Mesenchymal stem cell (in vitro differentiated cells and primary cell): ENCODE measurements around the gene C1orf35.

Experiments used
- DNase-seq: peaks from one replicate; pipeline ENCODE4 v3.0.0-alpha.2; 2013
- H2AFZ ChIP-seq: one replicate; pipeline ENCODE4 v1.6.1; 2013; ENCODE audit warnings: low read depth, mild to moderate bottlenecking, control low read depth, inconsistent platforms, low read length, moderate library complexity
- H2AK5ac ChIP-seq: 2 replicates; pipeline ENCODE4 v1.6.1; 2013; ENCODE audit warnings: low read length, moderate library complexity, mild to moderate bottlenecking, inconsistent platforms; ENCODE audit not compliant: severe bottlenecking
- H2BK120ac ChIP-seq: one replicate; pipeline ENCODE4 v1.6.1; 2013; ENCODE audit warnings: low read depth, mild to moderate bottlenecking, inconsistent platforms, low read length, moderate library complexity
- H2BK12ac ChIP-seq, 2 experiments: one replicate each; pipeline ENCODE4 v1.6.1; 2013; ENCODE audit warnings: inconsistent platforms in 2 of 2, low read length in 2 of 2, mild to moderate bottlenecking in 2 of 2, moderate library complexity in 2 of 2, control low read depth in 1 of 2
- H2BK15ac ChIP-seq: one replicate; pipeline ENCODE4 v1.6.1; 2013; ENCODE audit warnings: mild to moderate bottlenecking, low read depth, inconsistent platforms; ENCODE audit not compliant: poor library complexity, severe bottlenecking
- H2BK5ac ChIP-seq: 2 replicates; pipeline ENCODE4 v1.6.1; 2013; ENCODE audit warnings: low read depth, mild to moderate bottlenecking, low read length, control low read depth, inconsistent platforms; ENCODE audit not compliant: poor library complexity, severe bottlenecking
- H3K14ac ChIP-seq, 2 experiments: one replicate each; pipeline ENCODE4 v1.6.1; 2013; ENCODE audit warnings: inconsistent platforms in 2 of 2, low read length in 2 of 2, control low read depth in 1 of 2, mild to moderate bottlenecking in 1 of 2, moderate library complexity in 1 of 2
- H3K18ac ChIP-seq, 2 experiments: one replicate each; pipeline ENCODE4 v1.6.1; 2013; ENCODE audit warnings: inconsistent platforms in 2 of 2, low read length in 2 of 2, control low read depth in 1 of 2, low read depth in 1 of 2, mild to moderate bottlenecking in 1 of 2
- H3K23ac ChIP-seq, 2 experiments: one replicate each; pipeline ENCODE4 v1.6.1; 2013; ENCODE audit warnings: inconsistent platforms in 2 of 2, low read length in 2 of 2, mild to moderate bottlenecking in 2 of 2, moderate library complexity in 2 of 2, control low read depth in 1 of 2
- H3K27ac ChIP-seq: 2 replicates; pipeline ENCODE4 v1.5.1; 2013; ENCODE audit warnings: mild to moderate bottlenecking, moderate library complexity, low read length, control low read depth, inconsistent platforms; ENCODE audit not compliant: poor library complexity, severe bottlenecking
- H3K27me3 ChIP-seq, 2 experiments: 2 replicates each; pipeline versions ENCODE4 v1.6.1 to v1.7.0; 2013; ENCODE audit warnings: low read length in 2 of 2, mild to moderate bottlenecking in 2 of 2, moderate library complexity in 2 of 2, control low read depth in 1 of 2, inconsistent platforms in 1 of 2; ENCODE audit not compliant: control insufficient read depth in 1 of 2, insufficient read depth in 1 of 2
- H3K36me3 ChIP-seq, 2 experiments: 2 replicates each; pipeline versions ENCODE4 v1.6.1 to v1.7.0; 2013; ENCODE audit warnings: low read length in 2 of 2, control low read depth in 1 of 2, inconsistent platforms in 1 of 2, low read depth in 1 of 2, mild to moderate bottlenecking in 1 of 2; ENCODE audit not compliant: insufficient read depth in 2 of 2, control insufficient read depth in 1 of 2
- H3K4ac ChIP-seq, 2 experiments: one replicate each; pipeline ENCODE4 v1.6.1; 2013; ENCODE audit warnings: inconsistent platforms in 2 of 2, low read length in 2 of 2, mild to moderate bottlenecking in 2 of 2, moderate library complexity in 2 of 2, control low read depth in 1 of 2, low read depth in 1 of 2
- H3K4me1 ChIP-seq: 2 replicates; pipeline ENCODE4 v1.6.1; 2013; ENCODE audit warnings: low read depth, low read length, control low read depth; ENCODE audit not compliant: control insufficient read depth, insufficient read depth
- H3K4me2 ChIP-seq: 2 replicates; pipeline ENCODE4 v1.6.1; 2013; ENCODE audit warnings: low read length, mild to moderate bottlenecking, inconsistent platforms; ENCODE audit not compliant: poor library complexity, severe bottlenecking
- H3K4me3 ChIP-seq, 2 experiments: 2 replicates each; pipeline versions ENCODE4 v1.5.1 to v1.7.0; 2013; ENCODE audit warnings: low read length in 2 of 2, mild to moderate bottlenecking in 2 of 2, control low read depth in 1 of 2, low read depth in 1 of 2; ENCODE audit not compliant: insufficient read depth in 1 of 2
- H3K79me1 ChIP-seq: replicated peaks from 2 replicates; pipeline ENCODE4 v1.6.1; 2013; ENCODE audit warnings: mild to moderate bottlenecking, control low read depth, low read length, inconsistent platforms; ENCODE audit not compliant: poor library complexity, severe bottlenecking
- H3K9ac ChIP-seq: 2 replicates; pipeline ENCODE4 v1.7.0; 2013; ENCODE audit warnings: mild to moderate bottlenecking, low read length, moderate library complexity
- H3K9me3 ChIP-seq: 2 replicates; pipeline ENCODE4 v1.7.0; 2013; ENCODE audit warnings: mild to moderate bottlenecking, low read length; ENCODE audit not compliant: control insufficient read depth
- H4K8ac ChIP-seq: one replicate; pipeline ENCODE4 v1.6.1; 2013; ENCODE audit warnings: inconsistent platforms, mild to moderate bottlenecking, low read length, moderate library complexity
- H4K91ac ChIP-seq: one replicate; pipeline ENCODE4 v1.6.1; 2013; ENCODE audit warnings: mild to moderate bottlenecking, low read length, inconsistent platforms
- WGBS: methylation state at CpG from one replicate; pipeline ENCODE4 v1.1.7; 2013; ENCODE audit warnings: mixed read lengths; 5-methylcytosine and 5-hydroxymethylcytosine counted together

Gene C1orf35

GRCh38 chr1:228105270-228105995 is 2.3 kb upstream of the C1orf35 start:
- H3K9ac ChIP-seq = no peak overlapping the region
- peaks cover 35 to 46% of the 10 kb centered on the region in 2 experiments for H3K36me3 ChIP-seq
- no peak overlapping the region for H3K27ac ChIP-seq
- H2BK12ac ChIP-seq = no peak overlapping the region
- H2BK15ac ChIP-seq = no peak overlapping the region
- no peak for DNase-seq
- H3K9me3 ChIP-seq = no peaks in the 10 kb centered on the region
- no peak overlapping the region for H3K4ac ChIP-seq
- H2AK5ac ChIP-seq = no peak overlapping the region
- H3K79me1 ChIP-seq = peaks cover 31% of the 10 kb centered on the region
- H3K27me3 ChIP-seq = no peaks in the 10 kb centered on the region
- WGBS = 90% methylated on average over 9 of the region's 9 CpGs
- H3K4me3 ChIP-seq = no peak overlapping the region
- H2AFZ ChIP-seq = no peak overlapping the region
- H4K91ac ChIP-seq = no peak overlapping the region
- H3K18ac ChIP-seq = no peak overlapping the region
- H2BK5ac ChIP-seq = no peak overlapping the region
- peaks cover 39% of the 10 kb centered on the region for H3K4me1 ChIP-seq
- no peak overlapping the region for H3K4me2 ChIP-seq
- no peak overlapping the region for H4K8ac ChIP-seq
- no peak overlapping the region for H2BK120ac ChIP-seq
- H3K14ac ChIP-seq = no peak overlapping the region
- no peak overlapping the region for H3K23ac ChIP-seq

DNA sequence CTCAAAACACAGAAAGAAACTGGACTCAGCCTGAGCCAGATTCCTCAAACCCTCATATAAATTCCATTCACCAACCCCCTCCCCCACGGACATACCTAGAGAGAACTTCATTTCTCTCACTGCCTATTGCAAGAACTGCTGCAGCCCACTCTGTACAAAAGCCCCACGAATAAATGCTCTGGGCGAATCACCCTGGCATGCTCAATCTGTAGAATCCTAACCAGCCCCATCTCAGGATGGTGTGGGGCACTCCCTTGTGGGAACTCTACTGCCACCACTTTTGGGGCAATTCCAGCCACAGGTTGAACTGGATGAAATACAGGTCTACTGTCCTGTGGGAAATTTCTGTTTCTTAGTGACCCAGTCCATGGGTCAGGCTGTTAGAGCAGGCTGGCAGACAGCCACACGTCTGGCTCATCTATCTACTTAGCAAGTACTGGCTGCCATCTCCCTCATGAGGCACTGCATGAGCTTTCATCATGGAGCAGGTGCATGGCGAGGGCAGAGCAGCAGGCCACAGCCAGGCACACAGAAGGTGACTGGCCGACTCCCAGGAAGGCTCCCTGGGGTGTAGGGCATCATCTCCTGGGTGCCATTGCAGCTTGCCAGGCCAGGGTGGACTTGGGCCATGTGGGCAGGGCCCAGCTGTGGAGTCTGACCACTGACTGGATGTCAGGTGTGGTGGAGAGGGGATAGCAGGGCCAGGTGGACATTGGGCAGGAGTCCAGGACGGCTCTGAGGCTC is 1.6 kb upstream of the C1orf35 start:
- Histone ChIP-seq H3K79me1 (peaks cover 30% of the 10 kb centered on the region), H3K4me2 (no peak overlapping the region), H2AFZ (no peak overlapping the region), H2BK15ac (no peak overlapping the region), H3K9me3 (no peaks in the 10 kb centered on the region), H3K23ac (no peak overlapping the region), H3K27me3 (no peaks in the 10 kb centered on the region), H3K36me3 (peaks cover 42 to 53% of the 10 kb centered on the region in 2 experiments), H3K18ac (no peak overlapping the region), H3K14ac (no peak overlapping the region), H3K4me3 (peak overlapping the region in 1 of 2 experiments; percentile 92), H3K4me1 (peaks cover 34% of the 10 kb centered on the region), H3K4ac (no peak overlapping the region), H4K8ac (no peak overlapping the region), H3K9ac (peak overlapping the region; percentile 86), H2BK12ac (no peak overlapping the region), H3K27ac (no peak overlapping the region), H2AK5ac (no peak overlapping the region), H2BK120ac (no peak overlapping the region), H2BK5ac (no peak overlapping the region), H4K91ac (no peak overlapping the region)
- no peak for DNase-seq
- WGBS = 92% methylated on average over 7 of the region's 7 CpGs

- Histone ChIP-seq H2BK12ac (no peak overlapping the region), H3K9ac (peak overlapping the region; percentile 86), H3K18ac (peak overlapping the region in 1 of 2 experiments; percentile 69), H3K36me3 (peaks cover 61 to 69% of the 10 kb centered on the region in 2 experiments), H3K4me3 (peak overlapping the region; percentile 88 to 92), H2AK5ac (no peak overlapping the region), H3K27ac (no peak overlapping the region), H3K4me2 (peak overlapping the region; percentile 88), H2BK5ac (no peak overlapping the region), H3K9me3 (no peaks in the 10 kb centered on the region), H4K8ac (no peak overlapping the region), H3K23ac (peak overlapping the region in 1 of 2 experiments; percentile 65), H2BK120ac (no peak overlapping the region), H2BK15ac (no peak overlapping the region), H3K27me3 (no peaks in the 10 kb centered on the region), H3K4me1 (peaks cover 21% of the 10 kb centered on the region), H4K91ac (no peak overlapping the region), H3K79me1 (peaks cover 13% of the 10 kb centered on the region), H2AFZ (peak overlapping the region; percentile 10), H3K4ac (peak overlapping the region in 1 of 2 experiments; percentile 63), H3K14ac (peak overlapping the region in 1 of 2 experiments; percentile 39)
- peak; percentile 47 for DNase-seq
- WGBS = 14% methylated on average over 55 of the region's 73 CpGs
These were observed 933 bp downstream of the C1orf35 start for GRCh38 chr1:228101994-228102790.
